Astrocyte (in vitro differentiated cells and primary cell): Measurements from ENCODE around the gene WFDC5.

Source experiments
- EZH2 ChIP-seq: IDR thresholded peaks from 2 replicates; pipeline ENCODE4 v1.6.1; 2012; ENCODE audit warnings: mild to moderate bottlenecking, low read length, inconsistent platforms; ENCODE audit not compliant: insufficient read depth
- TF ChIP-seq, protein P1 (sequence below): IDR thresholded peaks from 2 replicates; pipeline ENCODE4 v1.5.1; 2011; ENCODE audit warnings: low read depth, mild to moderate bottlenecking, inconsistent platforms, low read length, moderate library complexity; ENCODE audit not compliant: insufficient read depth

DNA sequence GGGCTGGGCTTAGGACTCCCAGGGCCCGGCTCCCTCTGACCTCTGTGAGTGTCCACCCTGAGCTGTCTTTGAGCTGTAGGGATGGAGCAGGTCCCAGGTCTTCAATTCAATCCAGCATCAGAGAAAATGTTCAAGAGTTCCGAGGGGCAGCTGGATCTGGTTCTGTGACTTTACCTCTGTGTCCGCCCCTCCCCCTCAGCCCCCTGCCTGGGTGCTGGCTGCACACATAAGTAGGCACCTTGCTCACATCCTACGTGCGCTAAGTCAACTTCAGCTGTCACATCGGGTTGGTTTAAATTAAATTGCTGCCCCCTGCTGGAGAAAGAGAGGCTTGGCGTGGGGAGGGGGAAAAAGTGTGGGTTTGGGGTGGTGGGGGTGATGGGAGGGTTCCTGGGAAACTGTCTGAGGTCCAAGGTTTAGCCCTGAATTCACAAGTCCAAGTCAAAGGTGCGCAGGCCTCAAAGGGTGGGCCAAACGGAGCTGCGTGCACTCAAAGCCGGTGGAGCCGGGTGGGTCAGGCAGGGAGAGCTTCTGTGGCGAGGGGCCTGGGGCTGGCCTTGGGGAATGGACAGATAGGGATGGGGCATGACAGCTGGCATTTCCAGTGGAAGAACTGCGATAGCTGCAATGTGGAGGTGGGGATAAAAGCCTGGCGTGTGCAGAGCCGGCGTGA, 3.0 kb downstream of the WFDC5 start:
- TF ChIP-seq, protein P1, sequence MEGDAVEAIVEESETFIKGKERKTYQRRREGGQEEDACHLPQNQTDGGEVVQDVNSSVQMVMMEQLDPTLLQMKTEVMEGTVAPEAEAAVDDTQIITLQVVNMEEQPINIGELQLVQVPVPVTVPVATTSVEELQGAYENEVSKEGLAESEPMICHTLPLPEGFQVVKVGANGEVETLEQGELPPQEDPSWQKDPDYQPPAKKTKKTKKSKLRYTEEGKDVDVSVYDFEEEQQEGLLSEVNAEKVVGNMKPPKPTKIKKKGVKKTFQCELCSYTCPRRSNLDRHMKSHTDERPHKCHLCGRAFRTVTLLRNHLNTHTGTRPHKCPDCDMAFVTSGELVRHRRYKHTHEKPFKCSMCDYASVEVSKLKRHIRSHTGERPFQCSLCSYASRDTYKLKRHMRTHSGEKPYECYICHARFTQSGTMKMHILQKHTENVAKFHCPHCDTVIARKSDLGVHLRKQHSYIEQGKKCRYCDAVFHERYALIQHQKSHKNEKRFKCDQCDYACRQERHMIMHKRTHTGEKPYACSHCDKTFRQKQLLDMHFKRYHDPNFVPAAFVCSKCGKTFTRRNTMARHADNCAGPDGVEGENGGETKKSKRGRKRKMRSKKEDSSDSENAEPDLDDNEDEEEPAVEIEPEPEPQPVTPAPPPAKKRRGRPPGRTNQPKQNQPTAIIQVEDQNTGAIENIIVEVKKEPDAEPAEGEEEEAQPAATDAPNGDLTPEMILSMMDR = peak; percentile 25
- TF ChIP-seq EZH2 = no peak
